NCI-H510A (cell line): ENCODE measurements around the gene APCS.

ENCODE experiments used
- DNase-seq: peaks from one replicate; lab custom pipeline; 2025; lab: John Stamatoyannopoulos, UW

The APCS gene

GRCh38 chr1:159587461-159587951 is at the start of gene APCS:
TSS of gene APCS (plus strand) at chr1:159587826. CDS start at chr1:159587922, 96 bp downstream.
- no peak for DNase-seq

DNA sequence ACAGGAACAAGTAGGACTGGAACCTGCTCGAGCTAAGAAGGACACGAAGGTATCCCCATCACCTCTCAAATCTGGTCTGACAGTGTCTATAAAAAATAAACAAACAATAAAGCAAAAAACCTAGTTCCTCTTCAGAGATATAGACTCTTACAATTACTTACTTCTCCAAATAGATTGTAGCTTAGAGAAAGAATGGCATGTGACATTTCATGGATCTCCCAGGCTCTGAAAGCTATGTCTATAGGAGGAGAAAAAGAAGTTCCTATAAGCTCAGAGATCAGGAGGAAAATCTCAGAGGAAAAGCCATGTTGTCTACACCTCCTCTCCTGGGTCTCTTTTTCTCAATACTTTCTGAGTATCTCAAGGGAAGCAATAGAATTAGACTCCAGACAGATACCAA is 39.5 kb upstream of the APCS start:
- DNase-seq: no peak

GRCh38 chr1:159554261-159554660 is 33.4 kb upstream of the APCS start:
- DNase-seq: no peak

GRCh38 chr1:159554696-159555095 is 32.9 kb upstream of the APCS start:
- DNase-seq: no peak

DNA sequence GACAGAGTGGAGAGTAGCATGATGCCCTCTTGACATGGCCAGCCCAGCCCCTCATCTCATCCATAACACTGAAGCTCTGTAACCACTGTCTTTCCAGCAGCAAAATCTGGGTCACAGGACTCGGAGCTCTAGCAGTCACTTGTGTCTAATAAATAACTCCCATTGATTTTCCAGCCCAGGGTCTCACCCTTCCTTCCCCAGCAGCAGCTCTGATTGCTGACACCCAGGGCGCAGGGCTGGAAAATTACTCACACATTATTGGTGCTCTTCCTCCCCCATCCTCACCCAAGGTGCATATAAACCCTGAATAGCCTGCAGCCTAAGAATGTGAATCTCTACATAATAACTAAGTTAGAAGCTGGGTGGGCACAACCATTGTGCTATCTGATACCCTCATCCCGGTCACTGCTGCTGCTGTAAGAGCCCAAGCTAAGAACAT is 30.7 kb upstream of the APCS start:
- no peak for DNase-seq

DNA sequence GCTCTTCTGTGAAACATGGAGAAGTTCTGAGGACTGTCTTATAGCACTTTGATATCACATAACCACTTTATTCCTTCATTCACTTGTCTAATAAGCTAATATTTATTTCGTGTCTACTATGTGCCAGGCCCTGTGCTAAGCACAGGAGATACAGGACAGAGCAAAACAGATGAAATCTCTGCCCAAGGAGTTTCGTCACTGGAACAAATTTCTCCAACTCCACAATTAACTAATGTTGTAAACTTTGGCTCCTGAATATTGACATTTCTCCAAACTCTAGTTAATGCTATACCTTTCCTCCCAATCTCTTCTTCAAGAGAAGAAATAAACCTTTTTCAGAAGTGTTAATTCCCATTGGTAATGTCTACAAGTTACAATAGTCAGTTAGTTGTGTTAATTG is 27.0 kb upstream of the APCS start:
- no peak for DNase-seq

- DNase-seq: no peak
Measured at GRCh38 chr1:159561497-159561896, 26.1 kb upstream of the APCS start.

DNA sequence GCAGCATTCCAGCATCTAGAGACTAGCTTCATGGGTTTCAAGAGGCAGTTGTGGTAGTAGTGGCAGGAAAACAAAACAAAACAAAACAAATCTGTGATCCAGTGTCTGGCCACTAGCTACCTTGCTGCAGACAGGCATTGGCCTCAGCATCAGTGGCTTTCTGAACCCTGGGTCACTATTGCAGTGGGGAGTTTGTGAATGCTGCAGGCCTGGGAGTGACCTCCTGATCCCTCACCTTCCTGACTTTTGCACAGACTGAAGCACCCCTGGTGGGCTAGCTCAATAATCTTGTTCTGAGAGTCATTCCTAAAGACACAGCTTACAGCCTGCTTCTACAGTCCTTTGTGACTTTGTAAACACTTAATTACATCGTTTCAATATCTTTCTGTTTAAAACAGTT is 24.9 kb upstream of the APCS start:
- no peak for DNase-seq

- no peak for DNase-seq
Measured at GRCh38 chr1:159577446-159577845, 10.2 kb upstream of the APCS start.

DNA sequence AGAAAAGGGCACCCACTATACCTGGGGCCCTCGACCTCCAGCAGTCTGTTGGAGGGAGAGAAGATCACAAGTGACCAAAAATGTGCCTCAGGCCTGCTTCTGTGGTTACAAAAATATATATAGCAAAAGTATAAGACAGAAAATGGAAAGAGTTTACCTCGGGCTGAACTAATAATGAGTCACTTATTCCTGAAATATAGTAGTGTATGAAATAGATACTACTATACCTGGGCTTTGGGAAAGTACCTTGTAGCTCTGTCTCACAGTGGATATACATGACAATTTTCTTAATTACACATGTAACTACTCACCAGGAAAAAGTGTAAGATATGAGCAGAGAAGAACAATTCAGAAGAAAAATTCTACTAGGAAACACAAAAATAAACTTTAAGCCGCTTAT is 7.3 kb upstream of the APCS start:
- DNase-seq: no peak

DNA sequence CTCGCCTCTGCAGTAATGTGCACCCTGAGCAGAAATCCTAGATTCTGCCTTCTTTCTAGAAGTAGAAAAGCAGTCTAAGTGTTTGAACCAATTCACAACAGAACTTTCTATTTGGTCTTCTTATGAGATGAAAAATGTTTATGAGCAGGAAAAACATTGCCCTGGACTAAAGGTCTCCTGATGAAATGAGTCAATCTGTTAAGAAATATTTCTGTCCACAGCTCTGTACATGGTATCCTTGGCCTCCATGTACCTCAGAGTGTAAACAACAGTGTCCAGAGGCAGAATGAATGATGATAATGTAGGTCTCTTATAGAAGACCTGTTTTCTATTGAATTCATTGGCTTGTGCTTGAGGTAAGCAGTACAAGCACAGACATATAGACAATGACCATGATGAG is 6.2 kb upstream of the APCS start:
- DNase-seq: no peak

GRCh38 chr1:159584536-159584935 is 3.1 kb upstream of the APCS start:
- DNase-seq: no peak

- DNase-seq: no peak
Measured at GRCh38 chr1:159591981-159592380, 4.4 kb downstream of the APCS start.

GRCh38 chr1:159594625-159595405 is 7.2 kb downstream of the APCS start:
- DNase-seq: no peak

DNA sequence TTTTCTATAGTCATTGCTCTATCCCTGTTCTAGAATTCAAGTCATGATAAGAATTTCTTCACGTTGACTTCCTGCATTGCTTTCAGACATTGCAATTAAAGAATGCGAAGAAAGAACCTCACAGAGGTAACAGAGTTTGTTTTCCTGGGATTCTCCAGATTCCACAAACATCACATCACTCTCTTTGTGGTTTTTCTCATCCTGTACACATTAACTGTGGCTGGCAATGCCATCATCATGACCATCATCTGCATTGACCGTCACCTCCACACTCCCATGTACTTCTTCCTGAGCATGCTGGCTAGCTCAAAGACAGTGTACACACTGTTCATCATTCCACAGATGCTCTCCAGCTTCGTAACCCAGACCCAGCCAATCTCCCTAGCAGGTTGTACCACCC is 10.6 kb downstream of the APCS start:
- no peak for DNase-seq

- no peak for DNase-seq
Measured at GRCh38 chr1:159600894-159601293, 13.3 kb downstream of the APCS start.

DNA sequence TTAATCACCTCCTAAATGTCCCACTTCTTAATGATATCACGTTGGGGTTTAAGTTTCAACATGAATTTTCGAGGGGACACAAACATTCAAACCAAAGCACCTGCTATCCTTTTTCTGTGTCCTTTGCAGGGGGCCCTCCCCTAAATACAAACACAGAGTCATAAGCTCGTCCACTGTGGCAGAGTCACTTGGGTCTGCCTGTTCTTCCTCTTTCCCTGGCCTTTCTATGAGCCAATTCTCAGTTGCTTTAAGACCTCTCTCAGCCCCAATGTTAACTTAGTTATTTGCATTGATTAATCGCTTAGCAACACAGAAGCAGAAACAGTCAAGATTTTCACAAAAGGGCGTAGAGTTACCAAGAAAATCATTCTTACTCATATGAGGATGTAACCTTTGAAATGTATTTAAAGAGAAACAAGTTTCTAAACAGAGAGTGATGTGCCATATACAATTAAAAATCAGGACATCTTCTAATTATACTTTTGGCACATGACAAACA is 14.9 kb downstream of the APCS start:
- DNase-seq: no peak

GRCh38 chr1:159612211-159612885 is 24.7 kb downstream of the APCS start:
- no peak for DNase-seq

DNA sequence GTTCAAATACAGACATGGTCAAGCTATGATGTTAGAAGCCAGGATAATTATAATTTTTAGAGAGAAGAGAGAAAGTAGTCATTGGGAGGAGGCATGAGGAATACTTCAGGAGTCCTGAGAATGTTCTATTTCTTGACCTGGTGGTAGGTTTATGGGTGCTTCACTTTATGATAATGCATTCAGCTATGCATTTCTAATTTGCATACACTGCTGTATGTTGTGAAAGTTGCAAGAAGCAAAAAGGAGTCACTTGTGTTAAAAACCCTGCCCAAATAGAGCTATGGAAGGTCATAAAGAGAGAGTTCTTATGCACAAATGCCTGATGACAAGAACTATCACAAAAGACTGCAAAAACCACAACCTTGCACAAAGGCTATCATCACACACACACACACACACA is 45.3 kb downstream of the APCS start:
- DNase-seq: no peak
